K562 (cell line): Measurements from ENCODE around the gene PPARG.

Experiments
- CTCF ChIP-seq, 3 experiments: IDR thresholded peaks in 2 of 3; conservative IDR thresholded peaks in 1 of 3; 2 replicates each; pipeline ENCODE4 v1.5.1; 2011 to 2012; ENCODE audit warnings: low read length in 3 of 3, mild to moderate bottlenecking in 3 of 3, control low read depth in 2 of 3, improper control_type of control experiment in 1 of 3, inconsistent platforms in 1 of 3, low read depth in 1 of 3, mixed read lengths in 1 of 3, moderate library complexity in 1 of 3; ENCODE audit not compliant: insufficient read depth in 2 of 3
- E2F8 ChIP-seq: fragments of 450-650 bp; IDR thresholded peaks from 2 replicates; pipeline ENCODE4 v1.7.1; 2018; ENCODE audit warnings: mild to moderate bottlenecking, low read depth; ENCODE audit not compliant: partially characterized antibody
- NBN ChIP-seq: fragments of 450-650 bp; IDR thresholded peaks from 2 replicates; pipeline ENCODE4 v1.6.1; 2016; ENCODE audit warnings: low read depth, mild to moderate bottlenecking

GRCh38 chr3:12249519-12249918, 39.4 kb upstream of the PPARG start:
- no peak for TF ChIP-seq E2F8
- TF ChIP-seq CTCF (IDR thresholded peaks at IDR 0.05 in 2 of 3, conservative IDR thresholded peaks at IDR 0.05 in 1 of 3; ENCODE audit: insufficient read depth in 2 of 3, low read depth in 1 of 3, low read length in 3 of 3) = no peak
- TF ChIP-seq NBN = no peak
